GM12864 (cell line): ENCODE measurements around the gene ABCG1.

ENCODE experiments used
- DNase-seq: peaks from one replicate; pipeline ENCODE4 v3.0.0-alpha.2; 2011; ENCODE audit warnings: low read depth
- H3K4me3 ChIP-seq: 2 replicates; pipeline ENCODE4 v1.5.1; 2011; ENCODE audit warnings: mild to moderate bottlenecking, low read depth, low read length, control low read depth
- TF ChIP-seq, protein P1 (sequence below): IDR thresholded peaks from 2 replicates; pipeline ENCODE4 v1.5.1; 2011; ENCODE audit warnings: low read depth, mild to moderate bottlenecking, moderate library complexity, low read length, control low read depth, inconsistent platforms; ENCODE audit errors: missing control alignments

ABCG1 gene

GRCh38 chr21:42234041-42234440 is 15.1 kb downstream of the ABCG1 start:
- DNase-seq: no peak
- H3K4me3 ChIP-seq: peak overlapping the region; percentile 28; the same call in 1 of the 2 replicates
- TF ChIP-seq, protein P1, sequence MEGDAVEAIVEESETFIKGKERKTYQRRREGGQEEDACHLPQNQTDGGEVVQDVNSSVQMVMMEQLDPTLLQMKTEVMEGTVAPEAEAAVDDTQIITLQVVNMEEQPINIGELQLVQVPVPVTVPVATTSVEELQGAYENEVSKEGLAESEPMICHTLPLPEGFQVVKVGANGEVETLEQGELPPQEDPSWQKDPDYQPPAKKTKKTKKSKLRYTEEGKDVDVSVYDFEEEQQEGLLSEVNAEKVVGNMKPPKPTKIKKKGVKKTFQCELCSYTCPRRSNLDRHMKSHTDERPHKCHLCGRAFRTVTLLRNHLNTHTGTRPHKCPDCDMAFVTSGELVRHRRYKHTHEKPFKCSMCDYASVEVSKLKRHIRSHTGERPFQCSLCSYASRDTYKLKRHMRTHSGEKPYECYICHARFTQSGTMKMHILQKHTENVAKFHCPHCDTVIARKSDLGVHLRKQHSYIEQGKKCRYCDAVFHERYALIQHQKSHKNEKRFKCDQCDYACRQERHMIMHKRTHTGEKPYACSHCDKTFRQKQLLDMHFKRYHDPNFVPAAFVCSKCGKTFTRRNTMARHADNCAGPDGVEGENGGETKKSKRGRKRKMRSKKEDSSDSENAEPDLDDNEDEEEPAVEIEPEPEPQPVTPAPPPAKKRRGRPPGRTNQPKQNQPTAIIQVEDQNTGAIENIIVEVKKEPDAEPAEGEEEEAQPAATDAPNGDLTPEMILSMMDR: no peak

DNA sequence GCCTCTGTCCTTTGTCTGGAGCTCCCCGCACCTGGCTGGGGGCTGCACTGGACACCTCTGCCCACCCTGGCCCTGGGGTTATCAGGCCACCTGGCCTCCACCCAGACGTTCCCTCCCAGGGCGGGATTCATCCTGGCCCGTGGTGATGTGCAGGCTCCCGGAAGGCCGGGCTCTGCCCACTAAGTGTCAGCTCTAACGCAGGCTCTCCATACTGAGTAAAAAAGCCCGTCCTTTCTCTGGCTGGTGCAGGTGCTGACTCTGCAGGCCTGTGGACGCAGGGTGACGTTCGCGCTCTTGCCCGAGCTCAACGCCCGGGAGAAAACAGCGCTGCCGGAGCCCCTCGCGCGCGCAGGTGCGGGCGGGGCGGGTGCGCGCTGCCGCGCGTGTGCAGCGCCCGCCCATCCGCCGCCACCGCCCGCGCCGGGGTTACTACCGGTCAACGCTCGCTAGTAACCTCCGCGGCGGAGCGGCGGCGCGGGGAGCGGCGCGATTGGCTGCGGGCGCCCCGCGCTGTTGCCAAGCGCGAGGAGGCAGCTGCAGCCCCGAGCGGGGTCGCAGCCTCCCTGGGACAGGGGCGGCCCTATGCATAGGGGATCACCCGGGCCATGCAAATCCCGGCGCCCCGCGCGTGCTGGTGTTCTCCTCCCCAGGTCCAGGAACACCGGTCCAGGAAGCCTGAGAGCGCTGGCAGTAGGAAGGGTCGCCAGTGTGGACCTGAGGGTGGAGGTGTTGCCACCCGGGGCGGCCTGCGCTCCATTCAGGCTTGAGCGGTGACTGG is 15.7 kb downstream of the ABCG1 start:
- DNase-seq: no peak
- H3K4me3 ChIP-seq: peak overlapping the region; percentile 38
- TF ChIP-seq, protein P1: no peak

- no peak for DNase-seq
- TF ChIP-seq, protein P1: no peak
- no peak overlapping the region for H3K4me3 ChIP-seq
Observed at GRCh38 chr21:42235593-42235992, 16.7 kb downstream of the ABCG1 start.

DNA sequence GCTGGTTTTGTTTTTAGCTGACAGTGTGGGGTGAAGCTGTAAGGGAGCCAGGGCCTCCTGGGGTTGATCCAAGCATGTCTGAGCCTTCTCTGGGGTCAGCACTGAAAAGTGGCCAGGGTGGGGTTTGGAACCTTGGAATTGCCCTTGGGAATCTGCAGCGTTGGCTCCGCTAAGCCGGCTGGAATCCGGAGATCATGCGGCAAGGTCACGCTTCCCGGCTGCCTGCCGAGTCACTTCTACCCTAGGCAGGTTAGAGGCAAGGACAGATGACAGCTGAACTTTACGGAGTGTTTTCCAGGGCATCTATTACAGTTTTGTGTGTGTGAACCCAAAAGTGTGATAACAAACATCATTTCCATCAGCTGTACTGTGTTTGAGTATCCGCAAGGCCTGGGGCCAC is 17.1 kb downstream of the ABCG1 start:
- no peak for DNase-seq
- H3K4me3 ChIP-seq: no peak overlapping the region
- TF ChIP-seq, protein P1: no peak

DNA sequence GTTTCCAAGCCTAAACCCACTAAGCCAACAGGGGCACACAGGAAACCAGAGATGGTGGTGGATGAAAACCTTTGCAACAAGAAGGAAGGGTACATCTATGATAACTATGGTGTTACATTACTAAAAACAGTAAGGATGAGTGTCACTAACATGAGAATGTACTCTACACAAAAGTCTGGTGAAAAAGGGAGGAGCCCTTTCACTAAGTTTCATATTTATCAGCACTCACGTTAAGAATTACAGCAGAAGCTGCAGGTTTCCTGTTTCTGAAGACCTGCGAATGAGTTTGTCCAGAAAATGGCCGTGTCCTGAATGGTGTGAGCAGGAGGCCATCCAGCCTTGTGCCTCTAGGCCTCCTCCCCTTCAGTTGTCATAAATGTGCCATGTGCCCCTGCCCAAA is 17.8 kb downstream of the ABCG1 start:
- H3K4me3 ChIP-seq: no peak overlapping the region
- no peak for DNase-seq
- TF ChIP-seq, protein P1: no peak

- DNase-seq: no peak
- TF ChIP-seq, protein P1: no peak
- no peak overlapping the region for H3K4me3 ChIP-seq
Observed at GRCh38 chr21:42237161-42237560, 18.2 kb downstream of the ABCG1 start.

GRCh38 chr21:42237577-42237976 is 18.6 kb downstream of the ABCG1 start:
- DNase-seq: no peak
- H3K4me3 ChIP-seq: no peak overlapping the region
- TF ChIP-seq, protein P1: no peak
